Prostate gland (tissue), 2 donors: ENCODE measurements around the gene ASCC3. TPM values are rescaled to one million over a fixed set of nuclear protein-coding genes. Genes with fewer than 3 reads are reported as not detected.

Experiments
- DNase-seq: peaks from one replicate; pipeline ENCODE4 v3.0.0-alpha.2; 2019; ENCODE audit warnings: low spot score
- H3K27ac ChIP-seq, 2 donors: fragments of 200-600 bp; sonication (generic); 2 replicates each; pipeline ENCODE4 v1.5.1; 2017 to 2019
- H3K27me3 ChIP-seq: fragments of 200-600 bp; sonication (generic); replicated peaks from 2 replicates; pipeline ENCODE4 v1.5.1; 2019; ENCODE audit not compliant: insufficient read depth
- H3K36me3 ChIP-seq, 2 donors: fragments of 200-600 bp; sonication (generic); 1 replicate in 1 of 2; 2 replicates in 1 of 2; pipeline versions ENCODE4 v1.5.1 to v1.8.1; 2017 to 2019
- H3K4me1 ChIP-seq: fragments of 200-600 bp; sonication (generic); replicated peaks from 2 replicates; pipeline ENCODE4 v1.5.1; 2019
- H3K4me3 ChIP-seq, 2 donors: fragments of 200-600 bp; sonication (generic); 2 replicates each; pipeline ENCODE4 v1.5.1; 2017 to 2019
- H3K9me3 ChIP-seq: fragments of 200-600 bp; sonication (generic); 2 replicates; pipeline ENCODE4 v1.5.1; 2017
- POLR2A ChIP-seq: fragments of 450-650 bp; IDR thresholded peaks from one replicate; pipeline ENCODE4 v1.6.1; 2016; ENCODE audit warnings: antibody characterized with exemption, mild to moderate bottlenecking
- POLR2AphosphoS5 ChIP-seq: sonication (generic); formaldehyde crosslinking; IDR thresholded peaks from one replicate; pipeline ENCODE4 v1.6.1; 2017; ENCODE audit warnings: antibody characterized with exemption
- WGBS: methylation state at CpG from one replicate; pipeline ENCODE4 v1.1.5; 2018; 5-methylcytosine and 5-hydroxymethylcytosine counted together
- intact Hi-C: fragments of 100-400 bp; cut with DNase I; formaldehyde crosslinking; loops from one replicate; pipeline ENCODE4 v1.14.2; 2022
- total RNA-seq, 2 donors: library from RNA; depleted of rRNA; stranded (reverse); fragments of >200 nt; gene quantifications; one replicate each; pipeline ENCODE4 v1.1.0, GENCODE V29; 2016
- TF ChIP-seq, protein P1 (sequence below), 4 experiments: fragments of 200-600 bp in 2 of 4; fragments of 450-650 bp in 2 of 4; sonication (generic) in 2 of 4; IDR thresholded peaks; 1 replicate in 3 of 4; 2 replicates in 1 of 4; pipeline ENCODE4 v1.5.1; 2016 to 2019; ENCODE audit warnings: antibody characterized with exemption in 4 of 4, mild to moderate bottlenecking in 2 of 4, moderate library complexity in 2 of 4

The ASCC3 gene
- total RNA-seq, 2 donors from 2014 or later = 27.6 to 35.9 TPM

DNA sequence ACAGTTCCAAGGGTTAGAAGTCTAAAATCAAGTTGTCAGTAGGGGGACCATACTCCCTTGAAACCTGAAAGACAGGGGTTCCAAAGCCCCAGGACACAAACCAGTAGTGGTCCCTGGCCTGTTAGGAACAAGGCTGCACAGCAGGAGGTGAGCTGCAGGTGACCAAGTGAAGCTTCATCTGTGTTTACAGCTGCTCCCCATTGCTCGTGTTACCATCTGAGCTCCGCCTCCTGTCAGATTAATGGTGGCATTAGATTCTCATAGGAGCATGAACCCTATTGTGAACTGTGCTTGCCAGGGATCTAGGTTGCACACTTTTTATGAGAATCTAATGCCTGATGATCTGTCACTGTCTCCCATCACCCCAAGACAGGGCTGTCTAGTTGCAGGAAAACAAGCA is 391.1 kb downstream of the ASCC3 start:
- intact Hi-C loops = no loop called here
- no peaks in the 10 kb centered on the region for H3K9me3 ChIP-seq
- no peaks in the 10 kb centered on the region for H3K36me3 ChIP-seq
- H3K27me3 ChIP-seq = no peaks in the 10 kb centered on the region
- no peaks in the 10 kb centered on the region for H3K4me1 ChIP-seq
- no peak for DNase-seq
- 85% methylated on average over 2 of the region's 2 CpGs for WGBS
- TF ChIP-seq, protein P1, sequence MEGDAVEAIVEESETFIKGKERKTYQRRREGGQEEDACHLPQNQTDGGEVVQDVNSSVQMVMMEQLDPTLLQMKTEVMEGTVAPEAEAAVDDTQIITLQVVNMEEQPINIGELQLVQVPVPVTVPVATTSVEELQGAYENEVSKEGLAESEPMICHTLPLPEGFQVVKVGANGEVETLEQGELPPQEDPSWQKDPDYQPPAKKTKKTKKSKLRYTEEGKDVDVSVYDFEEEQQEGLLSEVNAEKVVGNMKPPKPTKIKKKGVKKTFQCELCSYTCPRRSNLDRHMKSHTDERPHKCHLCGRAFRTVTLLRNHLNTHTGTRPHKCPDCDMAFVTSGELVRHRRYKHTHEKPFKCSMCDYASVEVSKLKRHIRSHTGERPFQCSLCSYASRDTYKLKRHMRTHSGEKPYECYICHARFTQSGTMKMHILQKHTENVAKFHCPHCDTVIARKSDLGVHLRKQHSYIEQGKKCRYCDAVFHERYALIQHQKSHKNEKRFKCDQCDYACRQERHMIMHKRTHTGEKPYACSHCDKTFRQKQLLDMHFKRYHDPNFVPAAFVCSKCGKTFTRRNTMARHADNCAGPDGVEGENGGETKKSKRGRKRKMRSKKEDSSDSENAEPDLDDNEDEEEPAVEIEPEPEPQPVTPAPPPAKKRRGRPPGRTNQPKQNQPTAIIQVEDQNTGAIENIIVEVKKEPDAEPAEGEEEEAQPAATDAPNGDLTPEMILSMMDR (IDR thresholded peaks at IDR 0.05) = no peak
- no peak for TF ChIP-seq POLR2A
- TF ChIP-seq POLR2AphosphoS5 = no peak
- H3K27ac ChIP-seq = no peak overlapping the region
- H3K4me3 ChIP-seq = no peak overlapping the region

DNA sequence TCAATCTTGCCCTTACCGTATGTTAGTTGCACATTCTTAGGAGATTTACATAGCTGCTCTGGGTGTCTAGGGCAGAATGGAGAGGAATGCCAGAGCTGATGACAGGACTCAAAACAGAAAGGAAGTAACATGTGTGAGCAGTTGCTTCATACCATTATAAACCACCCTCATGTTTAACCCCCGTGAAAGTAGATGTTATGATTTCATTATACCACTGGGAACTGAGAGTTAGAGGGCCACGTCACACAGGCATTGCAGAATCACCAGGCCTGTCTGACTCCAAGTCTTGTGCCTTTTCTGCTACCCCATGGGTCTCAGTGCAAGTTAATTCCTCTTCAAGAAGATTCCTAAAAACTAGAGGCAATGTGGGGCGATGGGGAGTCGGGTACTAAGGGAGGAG is 392.9 kb downstream of the ASCC3 start:
- intact Hi-C loops = no loop called here
- Histone ChIP-seq H3K4me1 (no peaks in the 10 kb centered on the region), H3K9me3 (no peaks in the 10 kb centered on the region), H3K36me3 (no peaks in the 10 kb centered on the region), H3K4me3 (no peak overlapping the region), H3K27ac (no peak overlapping the region), H3K27me3 (no peaks in the 10 kb centered on the region)
- DNase-seq = no peak
- WGBS = 87% methylated on average over 5 of the region's 5 CpGs
- TF ChIP-seq POLR2A (no peak), POLR2AphosphoS5 (no peak)
- TF ChIP-seq, protein P1 (IDR thresholded peaks at IDR 0.05) = no peak

GRCh38 chr6:100487638-100488037 is 393.5 kb downstream of the ASCC3 start:
- DNase-seq = no peak
- no peaks in the 10 kb centered on the region for H3K36me3 ChIP-seq
- intact Hi-C loops = no loop called here
- H3K4me1 ChIP-seq = no peaks in the 10 kb centered on the region
- WGBS = 93% methylated on average over 2 of the region's 2 CpGs
- TF ChIP-seq POLR2A (no peak), POLR2AphosphoS5 (no peak)
- TF ChIP-seq, protein P1 (IDR thresholded peaks at IDR 0.05) = no peak
- no peaks in the 10 kb centered on the region for H3K27me3 ChIP-seq
- H3K4me3 ChIP-seq = no peak overlapping the region
- no peaks in the 10 kb centered on the region for H3K9me3 ChIP-seq
- no peak overlapping the region for H3K27ac ChIP-seq

GRCh38 chr6:100485268-100485667 is 395.9 kb downstream of the ASCC3 start:
- H3K4me1 ChIP-seq = no peaks in the 10 kb centered on the region
- no peaks in the 10 kb centered on the region for H3K9me3 ChIP-seq
- no peaks in the 10 kb centered on the region for H3K36me3 ChIP-seq
- TF ChIP-seq POLR2AphosphoS5 (no peak), POLR2A (no peak)
- TF ChIP-seq, protein P1 (IDR thresholded peaks at IDR 0.05) = no peak
- H3K27me3 ChIP-seq = no peaks in the 10 kb centered on the region
- intact Hi-C loops = no loop called here
- no peak overlapping the region for H3K4me3 ChIP-seq
- no peak overlapping the region for H3K27ac ChIP-seq
- DNase-seq = no peak

GRCh38 chr6:100484474-100484873 is 396.7 kb downstream of the ASCC3 start:
- TF ChIP-seq POLR2A (no peak), POLR2AphosphoS5 (no peak)
- TF ChIP-seq, protein P1 (IDR thresholded peaks at IDR 0.05) = no peak
- Histone ChIP-seq H3K27me3 (no peaks in the 10 kb centered on the region), H3K4me1 (no peaks in the 10 kb centered on the region), H3K4me3 (no peak overlapping the region), H3K27ac (no peak overlapping the region), H3K36me3 (no peaks in the 10 kb centered on the region), H3K9me3 (no peaks in the 10 kb centered on the region)
- WGBS = 54% methylated on average over 5 of the region's 5 CpGs
- DNase-seq = no peak
- intact Hi-C loops = no loop called here
